ENCODE results near the gene MCUB. TPM values are rescaled to one million over a fixed set of nuclear protein-coding genes. Genes with fewer than 3 reads are reported as not detected.

Gene MCUB
- total and polyA plus RNA-seq, 2 of the 13 experiments (the other 11 are each of a cell fraction or from before 2014, with no cell fraction given): 0.95 to 2.2 TPM

DNA sequence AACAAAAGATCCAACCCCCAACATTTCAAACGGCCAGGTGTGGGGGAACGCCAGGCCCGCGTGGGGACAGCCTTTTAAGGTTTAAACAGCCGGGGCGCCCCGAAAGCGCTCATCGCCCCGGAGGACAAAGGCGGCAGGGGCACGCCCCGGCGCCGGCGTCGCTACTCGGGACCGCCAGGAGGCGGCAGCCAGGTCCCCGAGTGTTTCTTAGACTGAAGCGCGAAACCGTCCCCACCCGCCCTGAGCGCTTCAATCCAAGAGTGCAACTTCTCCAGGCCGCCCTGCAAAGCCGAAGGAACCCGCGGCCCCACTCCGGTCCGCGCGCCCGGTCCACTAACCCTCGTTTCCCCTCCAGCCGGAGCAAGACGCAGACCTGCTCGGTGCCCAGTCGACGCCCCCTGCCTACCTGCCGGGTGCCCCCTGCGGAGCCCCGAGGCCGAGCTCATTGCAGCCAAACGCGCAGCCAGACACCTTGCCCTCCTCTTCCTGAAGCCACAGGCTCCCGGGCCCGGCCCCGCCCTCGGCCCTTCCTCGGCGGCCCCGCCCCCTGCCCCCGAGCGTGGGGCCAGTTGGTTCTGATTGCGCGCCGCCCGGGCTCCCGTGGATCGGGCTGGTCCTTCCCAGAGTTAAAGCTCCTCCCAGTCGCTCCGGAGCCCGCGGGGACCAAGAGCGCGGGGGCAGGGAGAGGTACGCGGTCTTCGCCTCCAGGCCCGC, 143.1 kb downstream of the MCUB start, which contains the start of gene CASP6 (continued):
- TF ChIP-seq TBX2 (CRISPR knock-in tag; IDR thresholded peaks at IDR 0.05; ENCODE audit: borderline replicate concordance) (no peak), HOXA9 (CRISPR knock-in tag; IDR thresholded peaks at IDR 0.05; ENCODE audit: borderline replicate concordance) (no peak), AGO1 (IDR thresholded peaks at IDR 0.05; ENCODE audit: low read depth, low read length, poor library complexity, severe bottlenecking) (peak; percentile 63), ZNF776 (CRISPR knock-in tag; IDR thresholded peaks at IDR 0.05) (peak; percentile 33; the same call in 1 of the 2 replicates), ARID4A (CRISPR knock-in tag; IDR thresholded peaks at IDR 0.05; ENCODE audit: borderline replicate concordance) (peak; percentile 56; the same call in 1 of the 2 replicates), BORCS8-MEF2B (CRISPR knock-in tag; IDR thresholded peaks at IDR 0.05) (no peak), ZNF138 (CRISPR knock-in tag; IDR thresholded peaks at IDR 0.05; ENCODE audit: low read depth) (no peak), PPARG (CRISPR knock-in tag; conservative IDR thresholded peaks at IDR 0.05) (no peak), SALL1 (CRISPR knock-in tag; IDR thresholded peaks at IDR 0.05) (peak; percentile 44), BCL6 (CRISPR knock-in tag; IDR thresholded peaks at IDR 0.05) (peak; percentile 8; the same call in 1 of the 2 replicates), ZNF788 (CRISPR knock-in tag; IDR thresholded peaks at IDR 0.05; ENCODE audit: borderline replicate concordance) (peak; percentile 29; the same call in 1 of the 2 replicates), ZNF839 (CRISPR knock-in tag; IDR thresholded peaks at IDR 0.05; ENCODE audit: borderline replicate concordance) (no peak), ZNF547 (CRISPR knock-in tag; IDR thresholded peaks at IDR 0.05) (0 out of 2 replicates have a peak, but pooled peaks have one; percentile 31), ZNF720 (CRISPR knock-in tag; IDR thresholded peaks at IDR 0.05) (no peak), POLR2AphosphoS5 (IDR thresholded peaks at IDR 0.05; ENCODE audit: low read depth, low read length) (peak; percentile 39; the same call in 1 of the 2 replicates), JUND (CRISPR knock-in tag; IDR thresholded peaks at IDR 0.05) (no peak), ESRRA (CRISPR knock-in tag; IDR thresholded peaks at IDR 0.05; ENCODE audit: low read depth) (no peak), ZNF615 (CRISPR knock-in tag; IDR thresholded peaks at IDR 0.05; ENCODE audit: borderline replicate concordance) (no peak), KMT2B (CRISPR knock-in tag; IDR thresholded peaks at IDR 0.05) (0 out of 2 replicates have a peak, but pooled peaks have one; percentile 35), ZFP1 (CRISPR knock-in tag; IDR thresholded peaks at IDR 0.05) (no peak)
- TF ChIP-seq, protein P1, sequence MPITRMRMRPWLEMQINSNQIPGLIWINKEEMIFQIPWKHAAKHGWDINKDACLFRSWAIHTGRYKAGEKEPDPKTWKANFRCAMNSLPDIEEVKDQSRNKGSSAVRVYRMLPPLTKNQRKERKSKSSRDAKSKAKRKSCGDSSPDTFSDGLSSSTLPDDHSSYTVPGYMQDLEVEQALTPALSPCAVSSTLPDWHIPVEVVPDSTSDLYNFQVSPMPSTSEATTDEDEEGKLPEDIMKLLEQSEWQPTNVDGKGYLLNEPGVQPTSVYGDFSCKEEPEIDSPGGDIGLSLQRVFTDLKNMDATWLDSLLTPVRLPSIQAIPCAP (CRISPR knock-in tag; IDR thresholded peaks at IDR 0.05; ENCODE audit: low read depth): no peak
- TF ChIP-seq, protein P2, sequence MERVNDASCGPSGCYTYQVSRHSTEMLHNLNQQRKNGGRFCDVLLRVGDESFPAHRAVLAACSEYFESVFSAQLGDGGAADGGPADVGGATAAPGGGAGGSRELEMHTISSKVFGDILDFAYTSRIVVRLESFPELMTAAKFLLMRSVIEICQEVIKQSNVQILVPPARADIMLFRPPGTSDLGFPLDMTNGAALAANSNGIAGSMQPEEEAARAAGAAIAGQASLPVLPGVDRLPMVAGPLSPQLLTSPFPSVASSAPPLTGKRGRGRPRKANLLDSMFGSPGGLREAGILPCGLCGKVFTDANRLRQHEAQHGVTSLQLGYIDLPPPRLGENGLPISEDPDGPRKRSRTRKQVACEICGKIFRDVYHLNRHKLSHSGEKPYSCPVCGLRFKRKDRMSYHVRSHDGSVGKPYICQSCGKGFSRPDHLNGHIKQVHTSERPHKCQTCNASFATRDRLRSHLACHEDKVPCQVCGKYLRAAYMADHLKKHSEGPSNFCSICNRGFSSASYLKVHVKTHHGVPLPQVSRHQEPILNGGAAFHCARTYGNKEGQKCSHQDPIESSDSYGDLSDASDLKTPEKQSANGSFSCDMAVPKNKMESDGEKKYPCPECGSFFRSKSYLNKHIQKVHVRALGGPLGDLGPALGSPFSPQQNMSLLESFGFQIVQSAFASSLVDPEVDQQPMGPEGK (CRISPR knock-in tag; IDR thresholded peaks at IDR 0.05): 0 out of 2 replicates have a peak, but pooled peaks have one; percentile 25
